HepG2 (cell line): ENCODE results near the gene SRC. TPM values are rescaled to one million over a fixed set of nuclear protein-coding genes. Genes with fewer than 3 reads are reported as not detected.

ENCODE experiments used
- CEBPB ChIP-seq: IDR thresholded peaks from 2 replicates; pipeline ENCODE4 v1.6.1; 2011; ENCODE audit warnings: low read depth, low read length, improper control_type of control experiment, borderline replicate concordance
- DMAP1 ChIP-seq: IDR thresholded peaks from 2 replicates; pipeline ENCODE4 v1.6.1; 2016
- FOXO1 ChIP-seq: sonication (generic); formaldehyde crosslinking; IDR thresholded peaks from 2 replicates; pipeline ENCODE4 v1.4.0; 2020; ENCODE audit warnings: missing genetic modification reagents
- HCFC1 ChIP-seq: fragments of 150-350 bp; IDR thresholded peaks from 2 replicates; pipeline ENCODE4 v1.6.1; 2014; ENCODE audit warnings: low read depth, low read length
- HNF4G ChIP-seq, 2 experiments: sonication (generic) in 1 of 2; formaldehyde crosslinking in 1 of 2; IDR thresholded peaks; 2 replicates each; pipeline versions ENCODE4 v1.4.0 to v1.6.1; 2011 to 2020; ENCODE audit warnings: borderline replicate concordance in 2 of 2, low read depth in 2 of 2, mild to moderate bottlenecking in 2 of 2, low read length in 1 of 2, missing genetic modification reagents in 1 of 2, moderate library complexity in 1 of 2
- ISL2 ChIP-seq: sonication (generic); formaldehyde crosslinking; IDR thresholded peaks from 2 replicates; pipeline ENCODE4 v1.5.0; 2020; ENCODE audit warnings: missing genetic modification reagents
- NCOA1 ChIP-seq: sonication (generic); formaldehyde crosslinking; IDR thresholded peaks from 2 replicates; pipeline ENCODE4 v1.9.0; 2021; ENCODE audit warnings: missing genetic modification reagents
- NONO ChIP-seq, 2 experiments: fragments of 450-650 bp in 1 of 2; sonication (generic) in 1 of 2; formaldehyde crosslinking in 1 of 2; IDR thresholded peaks in 1 of 2; conservative IDR thresholded peaks in 1 of 2; 2 replicates each; pipeline versions ENCODE4 v1.6.1 to v1.8.0; 2017 to 2022; ENCODE audit warnings: mild to moderate bottlenecking in 1 of 2, missing genetic modification reagents in 1 of 2, moderate library complexity in 1 of 2
- RFX1 ChIP-seq: fragments of 450-650 bp; IDR thresholded peaks from 2 replicates; pipeline ENCODE4 v1.6.1; 2017
- SMYD3 ChIP-seq: sonication (generic); formaldehyde crosslinking; IDR thresholded peaks from 2 replicates; pipeline ENCODE4 v1.8.1; 2023; ENCODE audit warnings: mild to moderate bottlenecking, missing genetic modification reagents
- TCF12 ChIP-seq, 2 experiments: fragments of 450-650 bp in 1 of 2; sonication (generic) in 1 of 2; formaldehyde crosslinking in 1 of 2; IDR thresholded peaks; 2 replicates each; pipeline versions ENCODE4 v1.6.1 to v1.8.0; 2017 to 2022; ENCODE audit warnings: antibody characterized with exemption in 1 of 2, mild to moderate bottlenecking in 1 of 2, missing genetic modification reagents in 1 of 2, moderate library complexity in 1 of 2
- TP53 ChIP-seq: sonication (generic); formaldehyde crosslinking; conservative IDR thresholded peaks from 2 replicates; pipeline ENCODE4 v1.4.0; 2020; ENCODE audit warnings: missing genetic modification reagents
- UBTF ChIP-seq: sonication (generic); formaldehyde crosslinking; IDR thresholded peaks from 2 replicates; pipeline ENCODE4 v1.4.0; 2020; ENCODE audit warnings: mild to moderate bottlenecking, missing genetic modification reagents
- ZBTB49 ChIP-seq: sonication (generic); formaldehyde crosslinking; IDR thresholded peaks from 2 replicates; pipeline ENCODE4 v1.4.0; 2020; ENCODE audit warnings: missing genetic modification reagents, borderline replicate concordance
- ZNF235 ChIP-seq: sonication (generic); formaldehyde crosslinking; IDR thresholded peaks from 2 replicates; pipeline ENCODE4 v1.8.1; 2023; ENCODE audit warnings: mild to moderate bottlenecking, missing genetic modification reagents, borderline replicate concordance
- ZNF615 ChIP-seq: sonication (generic); formaldehyde crosslinking; IDR thresholded peaks from 2 replicates; pipeline ENCODE4 v1.5.0; 2020; ENCODE audit warnings: mild to moderate bottlenecking, missing genetic modification reagents, borderline replicate concordance
- ZNF616 ChIP-seq: sonication (generic); formaldehyde crosslinking; IDR thresholded peaks from 2 replicates; pipeline ENCODE4 v1.5.0; 2020; ENCODE audit warnings: low read depth, mild to moderate bottlenecking, missing genetic modification reagents
- polyA plus RNA-seq, 8 experiments: library from polyadenylated mRNA; depleted of rRNA in 3 of 8; stranded (reverse) in 7 of 8; unstranded in 1 of 8; fragments of >200 nt; fragmentation: Illumina TruSeq in 4 of 8; extraction: Trizol in 4 of 8; gene quantifications; 2 replicates each; pipeline versions ENCODE4 v1.2.1 to v1.2.3, GENCODE V29; 2011 to 2016; ENCODE audit warnings: low read depth in 4 of 8, missing spikeins in 1 of 8, mixed read lengths in 1 of 8; ENCODE audit not compliant: insufficient read depth in 1 of 8
- total RNA-seq, 5 experiments: library from RNA; depleted of rRNA; stranded (reverse); fragments of >200 nt; fragmentation: Illumina TruSeq; extraction: Trizol; gene quantifications; 2 replicates each; pipeline ENCODE4 v1.2.3, GENCODE V29; 2016; ENCODE audit warnings: low read depth in 1 of 5
- TF ChIP-seq, protein P1 (sequence below): sonication (generic); formaldehyde crosslinking; IDR thresholded peaks from 2 replicates; pipeline ENCODE4 v1.4.0; 2020; ENCODE audit warnings: missing genetic modification reagents
- TF ChIP-seq, protein P2 (sequence below): sonication (generic); formaldehyde crosslinking; conservative IDR thresholded peaks from 2 replicates; pipeline ENCODE4 v1.4.0; 2020; ENCODE audit warnings: missing genetic modification reagents

The SRC gene
- total and polyA plus RNA-seq, 2 of the 13 experiments (the other 11 are each of a cell fraction or from before 2014, with no cell fraction given), result 54.7 to 192 TPM

DNA sequence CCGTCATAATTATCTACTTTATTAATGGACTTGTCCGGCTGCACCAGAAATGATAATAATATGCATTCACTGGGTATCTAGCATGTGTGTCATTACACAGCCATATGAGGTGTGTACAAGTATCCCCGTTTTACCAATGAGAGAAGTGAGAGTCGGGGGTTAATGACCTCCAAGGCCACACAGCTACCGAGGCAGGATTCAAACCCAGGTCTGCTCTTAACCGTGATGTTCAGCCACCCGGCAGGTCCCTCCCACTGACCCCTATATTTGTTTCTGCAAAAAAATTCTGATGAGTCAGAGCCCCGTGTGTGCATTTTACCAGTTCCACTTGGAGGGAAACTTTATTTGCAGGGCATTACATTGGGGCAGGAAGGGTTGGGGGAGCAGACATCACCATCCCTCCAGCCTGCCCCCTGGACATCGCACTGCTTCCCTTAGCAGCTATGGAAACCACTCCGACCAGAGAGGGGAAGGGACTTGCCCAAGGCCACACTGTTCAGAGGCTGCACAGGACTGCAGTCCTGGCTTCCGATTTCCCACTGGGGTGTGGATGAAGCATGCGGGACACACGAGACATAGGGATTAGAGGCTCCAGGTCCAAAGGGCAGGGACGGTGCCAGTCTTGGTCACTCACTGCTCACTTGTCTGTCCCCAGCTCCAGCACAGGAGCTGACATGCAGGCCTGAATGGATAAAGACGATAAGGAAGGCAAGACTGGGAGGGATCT is 10.1 kb upstream of the SRC start (continued):
- TF ChIP-seq, protein P1, sequence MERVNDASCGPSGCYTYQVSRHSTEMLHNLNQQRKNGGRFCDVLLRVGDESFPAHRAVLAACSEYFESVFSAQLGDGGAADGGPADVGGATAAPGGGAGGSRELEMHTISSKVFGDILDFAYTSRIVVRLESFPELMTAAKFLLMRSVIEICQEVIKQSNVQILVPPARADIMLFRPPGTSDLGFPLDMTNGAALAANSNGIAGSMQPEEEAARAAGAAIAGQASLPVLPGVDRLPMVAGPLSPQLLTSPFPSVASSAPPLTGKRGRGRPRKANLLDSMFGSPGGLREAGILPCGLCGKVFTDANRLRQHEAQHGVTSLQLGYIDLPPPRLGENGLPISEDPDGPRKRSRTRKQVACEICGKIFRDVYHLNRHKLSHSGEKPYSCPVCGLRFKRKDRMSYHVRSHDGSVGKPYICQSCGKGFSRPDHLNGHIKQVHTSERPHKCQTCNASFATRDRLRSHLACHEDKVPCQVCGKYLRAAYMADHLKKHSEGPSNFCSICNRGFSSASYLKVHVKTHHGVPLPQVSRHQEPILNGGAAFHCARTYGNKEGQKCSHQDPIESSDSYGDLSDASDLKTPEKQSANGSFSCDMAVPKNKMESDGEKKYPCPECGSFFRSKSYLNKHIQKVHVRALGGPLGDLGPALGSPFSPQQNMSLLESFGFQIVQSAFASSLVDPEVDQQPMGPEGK (CRISPR knock-in tag), result peak; percentile 45; the same call in 1 of the 2 replicates
- TF ChIP-seq SMYD3 (CRISPR knock-in tag) (no peak), RFX1 (no peak; the same call in 1 of the 2 replicates), ZNF615 (CRISPR knock-in tag) (peak; percentile 19; the same call in 1 of the 2 replicates), NCOA1 (CRISPR knock-in tag) (0 out of 2 replicates have a peak, but pooled peaks have one; percentile 31), ZNF235 (CRISPR knock-in tag) (no peak), UBTF (CRISPR knock-in tag) (peak; percentile 46; the same call in 1 of the 2 replicates), FOXO1 (CRISPR knock-in tag) (no peak; the same call in 1 of the 2 replicates), ISL2 (no peak), CEBPB (no peak), ZBTB49 (CRISPR knock-in tag) (no peak), DMAP1 (CRISPR knock-in tag) (peak; percentile 53; the same call in 1 of the 2 replicates), HCFC1 (no peak), ZNF616 (0 out of 2 replicates have a peak, but pooled peaks have one; percentile 75), HNF4G (IDR thresholded peaks at IDR 0.05; ENCODE audit: borderline replicate concordance, low read depth, low read length) (no peak; the same call in 1 of the 2 replicates), HNF4G (CRISPR knock-in tag; IDR thresholded peaks at IDR 0.05; ENCODE audit: borderline replicate concordance, low read depth) (no peak), TP53 (CRISPR knock-in tag) (no peak), NONO (IDR thresholded peaks at IDR 0.05) (no peak), NONO (CRISPR knock-in tag; conservative IDR thresholded peaks at IDR 0.05) (peak; percentile 72; the same call in 1 of the 2 replicates), TCF12 (IDR thresholded peaks at IDR 0.05) (no peak), TCF12 (CRISPR knock-in tag; IDR thresholded peaks at IDR 0.05) (0 out of 2 replicates have a peak, but pooled peaks have one; percentile 63)
- TF ChIP-seq, protein P2, sequence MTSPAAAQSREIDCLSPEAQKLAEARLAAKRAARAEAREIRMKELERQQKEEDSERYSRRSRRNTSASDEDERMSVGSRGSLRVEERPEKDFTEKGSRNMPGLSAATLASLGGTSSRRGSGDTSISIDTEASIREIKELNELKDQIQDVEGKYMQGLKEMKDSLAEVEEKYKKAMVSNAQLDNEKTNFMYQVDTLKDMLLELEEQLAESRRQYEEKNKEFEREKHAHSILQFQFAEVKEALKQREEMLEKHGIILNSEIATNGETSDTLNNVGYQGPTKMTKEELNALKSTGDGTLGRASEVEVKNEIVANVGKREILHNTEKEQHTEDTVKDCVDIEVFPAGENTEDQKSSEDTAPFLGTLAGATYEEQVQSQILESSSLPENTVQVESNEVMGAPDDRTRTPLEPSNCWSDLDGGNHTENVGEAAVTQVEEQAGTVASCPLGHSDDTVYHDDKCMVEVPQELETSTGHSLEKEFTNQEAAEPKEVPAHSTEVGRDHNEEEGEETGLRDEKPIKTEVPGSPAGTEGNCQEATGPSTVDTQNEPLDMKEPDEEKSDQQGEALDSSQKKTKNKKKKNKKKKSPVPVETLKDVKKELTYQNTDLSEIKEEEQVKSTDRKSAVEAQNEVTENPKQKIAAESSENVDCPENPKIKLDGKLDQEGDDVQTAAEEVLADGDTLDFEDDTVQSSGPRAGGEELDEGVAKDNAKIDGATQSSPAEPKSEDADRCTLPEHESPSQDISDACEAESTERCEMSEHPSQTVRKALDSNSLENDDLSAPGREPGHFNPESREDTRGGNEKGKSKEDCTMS (CRISPR knock-in tag), result no peak
